Activated CD4-positive, alpha-beta T cell treated with anti-CD3 and anti-CD28 coated beads, Interleukin-2, amount 50 U/mL, for 48 hours (primary cell): ENCODE data around the gene MESP2.

Source experiments
- DNase-seq, 2 experiments: peaks; one replicate each; pipeline ENCODE4 v3.0.0-alpha.2; 2020

The MESP2 gene

DNA sequence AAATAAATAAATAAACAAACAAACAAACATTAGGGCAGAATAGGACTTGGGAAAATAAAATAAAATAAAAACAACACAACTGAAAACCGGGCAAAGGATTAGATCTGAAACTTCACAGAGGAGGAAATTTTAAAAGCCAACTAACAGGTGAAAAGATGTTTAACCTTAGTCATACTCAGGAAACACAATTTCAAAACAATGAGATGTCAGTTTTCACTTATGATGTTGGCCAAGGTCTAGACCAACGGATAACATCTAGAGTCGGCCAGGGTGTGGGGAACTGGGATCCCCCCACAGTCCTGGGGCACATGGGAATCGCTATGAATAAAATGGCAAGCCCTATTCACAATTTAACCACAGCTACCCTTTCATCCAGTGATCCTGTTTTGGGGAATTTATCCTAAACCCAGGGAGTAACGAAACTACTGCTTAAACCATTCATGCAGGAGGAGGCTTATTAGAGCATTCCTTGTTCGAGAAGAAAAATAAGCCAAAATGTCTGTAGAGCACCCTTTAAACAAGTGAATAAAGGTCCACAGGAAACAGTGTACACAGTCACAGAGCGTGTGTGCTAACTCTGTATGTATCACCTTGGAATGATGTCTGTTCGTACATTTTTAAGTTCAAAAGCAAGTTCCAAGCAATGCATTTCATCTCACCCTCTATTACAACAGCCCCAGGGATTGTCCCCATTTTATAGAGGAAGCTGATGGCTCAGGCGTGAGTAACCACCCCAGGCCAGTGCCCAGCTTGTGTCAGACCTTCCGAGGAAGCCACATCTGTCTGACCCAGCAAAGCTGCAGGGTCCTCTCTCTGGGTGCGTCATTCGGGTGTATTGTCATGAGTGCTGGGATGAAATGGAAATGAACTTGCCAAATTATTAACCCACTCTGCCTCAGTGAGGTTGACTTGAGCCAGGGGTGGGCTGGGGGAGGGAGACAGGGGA, 44.8 kb downstream of the MESP2 start:
- no peak for DNase-seq

DNA sequence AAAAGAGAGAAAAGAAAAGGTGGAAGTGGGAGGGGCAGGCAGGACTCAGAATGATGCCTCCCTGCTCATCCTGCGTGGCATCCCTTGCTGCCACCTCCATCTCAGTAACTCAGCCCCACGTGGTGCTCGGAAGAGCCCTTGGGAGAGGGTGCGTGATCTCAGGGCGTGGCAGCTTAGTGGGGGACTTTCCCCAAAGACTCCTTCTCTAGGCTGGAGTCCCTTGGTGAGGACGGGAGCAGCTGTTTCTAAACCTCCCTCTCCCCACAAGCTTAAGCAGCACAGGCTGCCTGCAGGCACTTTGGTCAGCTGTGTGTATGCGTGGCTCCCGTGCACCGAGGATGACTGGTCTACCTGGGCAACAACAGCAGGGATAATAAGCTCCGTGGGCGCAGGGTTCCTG, 45.9 kb downstream of the MESP2 start:
- DNase-seq: no peak

DNA sequence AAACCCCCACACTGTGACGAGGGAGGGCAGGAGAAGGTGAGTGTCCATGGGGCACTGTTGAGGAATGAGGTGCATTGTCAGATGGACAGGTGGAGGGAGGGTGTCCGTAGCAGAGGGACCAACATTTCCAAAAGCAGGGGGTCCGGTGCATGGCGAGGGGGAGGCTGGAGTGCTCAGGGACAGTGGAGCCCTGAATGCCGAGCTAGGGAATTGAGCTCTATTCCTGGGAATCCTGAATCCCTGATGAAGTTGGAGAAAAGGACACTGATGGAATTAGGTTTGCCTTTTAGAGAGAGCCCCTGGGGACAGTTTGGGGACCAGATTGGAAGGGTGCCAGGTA, 46.4 kb downstream of the MESP2 start:
- no peak for DNase-seq

DNA sequence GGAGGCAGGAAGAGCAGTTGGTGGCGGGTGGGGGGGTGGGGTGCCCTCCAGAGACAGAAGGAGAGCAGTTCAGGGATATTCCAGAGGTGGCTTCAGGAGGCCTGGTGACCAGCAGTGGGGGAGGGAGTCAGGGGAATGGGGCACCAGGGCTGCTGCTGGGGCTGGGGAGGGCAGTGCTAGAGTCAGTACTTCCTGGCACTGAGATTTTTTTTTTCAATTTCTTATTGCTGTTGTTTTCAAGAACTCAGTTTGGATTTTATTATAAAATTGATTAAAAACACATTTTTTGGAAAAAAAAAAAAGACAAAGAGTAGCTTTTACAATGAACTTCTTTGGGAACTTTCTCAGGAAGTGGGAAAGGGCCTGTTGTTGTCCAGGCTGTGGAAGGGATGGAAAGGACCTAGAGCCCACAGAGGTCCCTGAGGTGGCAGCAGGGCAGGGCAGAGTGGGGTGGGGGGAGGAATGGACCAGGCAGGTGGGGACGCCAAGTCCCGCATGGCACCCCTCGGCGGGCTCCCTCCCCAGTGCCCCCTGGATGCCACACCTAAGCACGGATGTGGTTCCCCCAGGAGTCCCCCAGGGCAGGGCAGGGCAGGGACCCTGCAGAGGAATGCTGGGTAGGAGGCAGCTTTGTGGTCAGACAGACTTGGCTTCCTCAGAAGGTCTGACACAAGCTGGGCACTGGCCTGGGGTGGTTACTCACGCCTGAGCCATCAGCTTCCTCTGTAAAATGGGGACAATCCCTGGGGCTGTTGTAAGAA, 47.0 kb downstream of the MESP2 start:
- DNase-seq: no peak

DNA sequence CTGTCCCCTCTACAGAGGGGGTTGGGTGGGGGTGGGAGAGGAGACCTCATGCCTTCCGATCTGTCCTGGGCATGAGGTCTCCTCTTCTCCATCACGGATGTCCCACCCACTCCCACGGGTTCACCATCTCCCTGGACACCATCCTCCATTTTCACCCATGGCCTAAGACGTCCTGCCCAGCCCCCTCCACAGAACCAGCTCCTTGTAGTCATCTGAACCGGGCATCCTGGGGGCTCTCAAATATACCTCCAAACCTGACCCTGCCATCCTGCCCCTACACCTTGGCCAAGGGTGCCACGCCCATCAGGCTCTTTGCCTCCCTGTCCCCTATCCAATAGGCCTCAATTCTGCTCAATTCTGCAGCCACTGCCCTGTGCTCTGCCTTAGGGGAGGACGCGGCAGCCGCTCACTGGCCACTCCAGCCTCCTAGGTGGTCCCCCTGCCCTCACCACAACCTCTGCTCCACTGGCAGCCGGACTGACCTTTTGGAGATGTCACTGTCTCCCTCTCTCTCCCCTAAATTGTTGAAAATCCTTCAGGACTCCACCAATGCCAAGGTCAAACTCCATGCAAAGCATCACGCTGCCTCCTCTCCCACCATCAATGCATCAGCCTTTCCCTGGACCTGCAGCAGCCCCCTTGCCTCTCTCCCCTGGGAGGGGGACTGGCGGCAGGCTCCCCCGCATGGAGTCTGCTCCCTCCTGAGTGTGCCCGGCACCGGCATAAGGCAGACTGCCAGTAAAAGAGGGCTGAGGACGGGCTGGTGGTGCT, 47.9 kb downstream of the MESP2 start:
- no peak for DNase-seq

DNA sequence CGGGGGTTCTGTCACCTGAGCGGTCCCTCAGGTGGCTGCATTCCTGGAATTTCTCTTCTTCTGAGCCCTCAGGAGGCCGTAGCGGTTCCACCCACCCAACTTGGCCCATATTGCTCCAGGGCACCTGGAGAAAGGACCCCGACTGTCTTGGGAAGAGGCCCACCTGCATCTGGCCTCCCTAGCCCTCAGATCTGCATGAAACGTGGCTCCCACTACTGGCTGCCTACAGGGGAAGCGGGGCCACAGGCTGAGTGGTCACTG, 48.4 kb downstream of the MESP2 start:
- DNase-seq: no peak

DNA sequence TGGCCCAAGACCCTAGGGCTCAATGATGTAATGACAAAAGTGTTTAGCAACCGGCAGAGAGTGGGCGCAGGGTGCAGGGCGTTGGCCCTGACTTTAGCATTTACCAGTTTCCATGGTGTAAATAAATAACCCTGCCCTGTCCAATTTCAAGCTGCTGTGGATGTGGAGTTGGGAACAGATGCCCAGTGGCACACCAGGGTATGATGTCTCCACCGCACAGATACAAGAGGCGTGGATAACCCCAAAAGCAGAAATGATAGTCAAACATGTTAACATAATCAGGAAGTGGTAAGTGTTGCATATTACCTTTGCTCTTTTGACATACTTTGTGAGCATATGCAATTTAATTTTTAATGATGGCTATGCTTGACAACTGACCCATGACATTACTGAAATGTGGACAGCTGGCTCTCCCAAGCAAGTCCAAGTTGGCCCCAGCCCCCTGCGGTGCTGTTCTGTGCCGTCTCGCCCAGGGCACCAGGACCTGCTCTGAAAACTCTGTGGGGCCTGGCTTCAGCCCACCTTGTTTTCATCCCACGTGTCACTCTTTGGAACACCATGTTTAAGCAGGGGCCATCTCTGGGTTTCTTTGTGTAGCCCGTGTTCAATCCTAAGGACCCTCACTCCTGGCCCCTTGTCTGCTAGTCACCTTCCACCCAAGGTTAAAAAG, 49.3 kb downstream of the MESP2 start:
- no peak for DNase-seq

DNA sequence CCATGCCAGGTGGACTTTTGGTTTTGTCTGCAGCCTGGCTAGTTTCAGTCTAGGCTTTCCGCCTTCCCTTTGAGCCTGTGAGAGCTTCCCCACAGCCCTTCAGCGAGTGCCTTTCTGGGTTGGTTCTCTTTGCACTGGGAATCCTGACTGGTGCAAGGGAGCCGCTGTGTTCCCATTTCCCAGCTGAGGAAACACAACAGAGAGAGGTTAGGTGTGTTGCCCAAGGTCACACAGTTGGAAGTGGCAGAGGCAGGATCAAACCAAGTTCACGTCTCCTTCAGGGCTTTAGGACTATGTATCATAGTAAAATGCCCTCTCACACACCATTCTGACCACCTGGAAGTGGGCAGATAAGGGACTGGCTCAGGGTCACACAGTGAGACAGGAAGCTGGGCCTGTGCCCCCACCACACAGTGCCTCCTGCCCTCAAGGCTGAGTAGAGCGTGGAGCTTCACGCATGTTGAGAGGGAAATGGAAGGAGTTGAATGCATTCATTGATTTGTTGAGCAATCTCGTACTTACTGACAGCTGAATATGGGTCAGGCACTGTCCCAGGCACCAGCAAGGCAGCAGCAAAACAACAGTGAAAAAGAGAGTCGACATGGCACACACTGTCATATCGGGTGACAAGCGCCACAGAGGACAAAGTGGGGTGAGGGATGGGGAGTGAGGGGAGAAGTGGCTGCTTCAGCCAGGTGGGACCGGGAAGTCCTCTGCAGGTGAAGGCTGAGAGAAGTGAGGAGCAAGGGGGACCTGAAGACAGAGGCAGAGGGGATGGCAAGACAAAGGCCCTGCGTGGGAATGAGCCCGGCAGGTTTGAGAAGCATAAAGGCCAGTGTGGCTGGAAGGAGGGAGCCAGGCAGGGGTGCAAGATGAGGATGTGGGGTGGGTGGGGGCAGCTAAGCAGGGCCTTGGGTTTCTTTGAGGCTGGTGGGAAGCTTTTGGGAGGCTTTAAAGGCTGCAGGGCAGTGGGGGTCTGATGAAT, 50.8 kb downstream of the MESP2 start:
- no peak for DNase-seq

DNA sequence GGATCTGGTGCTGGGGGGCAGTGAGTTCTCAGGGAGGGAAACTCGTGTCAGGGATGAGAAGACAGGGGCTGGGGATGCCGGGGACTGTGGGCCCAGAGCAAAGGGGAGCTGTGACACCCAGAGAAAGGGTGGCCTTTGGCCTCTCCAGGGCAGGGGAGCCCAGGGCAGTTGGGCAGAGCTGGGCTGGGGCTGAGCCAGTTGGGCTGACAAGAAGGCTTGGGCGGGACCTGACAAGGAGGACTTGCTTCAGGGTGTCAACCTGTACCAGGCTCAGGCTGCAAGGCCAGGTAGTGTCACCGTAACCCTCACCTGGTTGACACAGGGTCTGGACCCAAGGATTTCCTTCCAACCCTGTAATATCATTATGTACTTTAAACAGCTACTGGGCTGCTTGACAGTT, 51.7 kb downstream of the MESP2 start:
- no peak for DNase-seq
